LNCAP (cell line): ENCODE measurements around the gene TJP1.
A peak's percentile ranks its signal among the peaks of the same experiment; 100 is the strongest.

Experiments
- CTCF ChIP-seq: fragments of 450-650 bp; IDR thresholded peaks from 2 replicates; pipeline ENCODE4 v1.5.1; 2017; ENCODE audit warnings: mild to moderate bottlenecking

The TJP1 gene

GRCh38 chr15:29665444-29666003, 156.7 kb downstream of the TJP1 start:
- no peak for TF ChIP-seq CTCF

- no peak for TF ChIP-seq CTCF
Measured at GRCh38 chr15:29664406-29664805, 157.9 kb downstream of the TJP1 start.

GRCh38 chr15:29656636-29657475, 165.4 kb downstream of the TJP1 start:
- TF ChIP-seq CTCF = peak; percentile 62

GRCh38 chr15:29652595-29652994, 169.7 kb downstream of the TJP1 start:
- no peak for TF ChIP-seq CTCF

GRCh38 chr15:29651476-29652233, 170.6 kb downstream of the TJP1 start:
- no peak for TF ChIP-seq CTCF
